ENCODE results near the gene CTIF. TPM values are rescaled to one million over a fixed set of nuclear protein-coding genes. Genes with fewer than 3 reads are reported as not detected.

The CTIF gene
- total RNA-seq, 4 donors from 2014 or later: 14.1 to 78.2 (median 18.4) TPM

DNA sequence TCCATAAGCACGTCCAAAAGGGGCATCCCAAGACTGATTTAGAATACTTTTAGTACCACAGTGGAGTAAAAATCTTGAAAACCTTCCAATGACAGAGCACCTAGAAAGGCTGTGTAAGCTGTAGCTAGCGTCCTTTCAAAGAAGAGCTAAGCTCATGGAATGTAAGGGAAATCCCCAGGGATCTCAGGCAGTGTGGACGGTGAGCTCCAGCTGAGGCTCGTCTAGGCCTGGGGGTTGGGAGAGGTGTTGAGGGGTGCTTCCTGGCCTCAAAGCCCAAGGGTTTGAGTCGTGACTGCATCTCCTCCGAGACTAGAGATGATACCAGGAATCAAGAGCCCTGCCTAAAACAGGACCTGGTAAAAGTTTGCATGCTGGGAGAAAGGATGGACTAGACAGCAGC, 7.6 kb downstream of the CTIF start:
- H3K4me3 ChIP-seq: no peak overlapping the region
- peaks cover 6 to 43% (median 26%) of the 10 kb centered on the region in 4 donors for H3K4me1 ChIP-seq
- in situ Hi-C loops (cut with MboI; ENCODE audit: low pct_ligation_motif_present in 1 of 4, low pct_unique_long_range_greater_than_20kb in 1 of 4, low sequenced_read_pairs in 3 of 4): no loop called here
- no peaks in the 10 kb centered on the region for H3K9me3 ChIP-seq
- no peaks in the 10 kb centered on the region for H3K27me3 ChIP-seq
- H3K27ac ChIP-seq: peak overlapping the region; percentile 46 to 83 (median 70)
- DNase-seq: no peak
- TF ChIP-seq POLR2AphosphoS5 (IDR thresholded peaks at IDR 0.05) (no peak), EP300 (IDR thresholded peaks at IDR 0.05; ENCODE audit: low read depth) (no peak), CTCF (IDR thresholded peaks at IDR 0.05) (no peak), POLR2A (IDR thresholded peaks at IDR 0.05) (no peak)
- WGBS, 2 donors (ENCODE audit: low coverage in 1 of 2): 76 to 100% methylated on average over 1 to 6 of the region's 6 CpGs
- no peaks in the 10 kb centered on the region for H3K36me3 ChIP-seq
- intact Hi-C loops (cut with DNase I; ENCODE audit: low total_unique reads): no loop called here

GRCh38 chr18:48547531-48547981, 8.7 kb downstream of the CTIF start:
- no peak for TF ChIP-seq POLR2A (IDR thresholded peaks at IDR 0.05)
- no peak for TF ChIP-seq POLR2AphosphoS5 (IDR thresholded peaks at IDR 0.05)
- TF ChIP-seq CTCF (IDR thresholded peaks at IDR 0.05): no peak
- no peak for TF ChIP-seq EP300 (IDR thresholded peaks at IDR 0.05; ENCODE audit: low read depth)
- Histone ChIP-seq H3K36me3 (no peaks in the 10 kb centered on the region), H3K4me1 (peaks cover 2 to 36% (median 24%) of the 10 kb centered on the region in 4 donors), H3K27me3 (no peaks in the 10 kb centered on the region), H3K27ac (peak overlapping the region; percentile 46 to 83 (median 70)), H3K4me3 (no peak overlapping the region), H3K9me3 (no peaks in the 10 kb centered on the region)
- in situ Hi-C loops (cut with MboI; ENCODE audit: low pct_ligation_motif_present in 1 of 4, low pct_unique_long_range_greater_than_20kb in 1 of 4, low sequenced_read_pairs in 3 of 4) (no loop called here), intact Hi-C loops (cut with DNase I; ENCODE audit: low total_unique reads) (no loop called here)
- DNase-seq: no peak
- 80% methylated on average over 9 of the region's 9 CpGs; no CpG with 5 or more reads in 1 of the 2 donors for WGBS, 2 donors (ENCODE audit: low coverage in 1 of 2)

GRCh38 chr18:48548011-48548771, 9.4 kb downstream of the CTIF start:
- in situ Hi-C loops (cut with MboI; ENCODE audit: low pct_ligation_motif_present in 1 of 4, low pct_unique_long_range_greater_than_20kb in 1 of 4, low sequenced_read_pairs in 3 of 4) (no loop called here), intact Hi-C loops (cut with DNase I; ENCODE audit: low total_unique reads) (no loop called here)
- H3K27ac ChIP-seq: peak overlapping the region; percentile 46 to 83 (median 70)
- H3K36me3 ChIP-seq: no peaks in the 10 kb centered on the region
- H3K4me3 ChIP-seq: no peak overlapping the region
- peaks cover 2 to 36% (median 24%) of the 10 kb centered on the region in 4 donors for H3K4me1 ChIP-seq
- WGBS, 2 donors (ENCODE audit: low coverage in 1 of 2): 32 to 79% methylated on average over 5 to 8 of the region's 8 CpGs
- no peaks in the 10 kb centered on the region for H3K27me3 ChIP-seq
- DNase-seq: no peak
- peak in 1 of 3 donors; percentile 41 for TF ChIP-seq POLR2AphosphoS5 (IDR thresholded peaks at IDR 0.05)
- TF ChIP-seq POLR2A (IDR thresholded peaks at IDR 0.05): no peak
- no peak for TF ChIP-seq EP300 (IDR thresholded peaks at IDR 0.05; ENCODE audit: low read depth)
- TF ChIP-seq CTCF (IDR thresholded peaks at IDR 0.05): no peak
- no peaks in the 10 kb centered on the region for H3K9me3 ChIP-seq

- Histone ChIP-seq H3K27ac (peak overlapping the region in 3 of 4 donors; percentile 68 to 83 (median 73)), H3K4me1 (peaks cover 2 to 36% (median 24%) of the 10 kb centered on the region in 4 donors), H3K4me3 (no peak overlapping the region), H3K27me3 (no peaks in the 10 kb centered on the region), H3K36me3 (no peaks in the 10 kb centered on the region), H3K9me3 (no peaks in the 10 kb centered on the region)
- intact Hi-C loops (cut with DNase I; ENCODE audit: low total_unique reads) (no loop called here), in situ Hi-C loops (cut with MboI; ENCODE audit: low pct_ligation_motif_present in 1 of 4, low pct_unique_long_range_greater_than_20kb in 1 of 4, low sequenced_read_pairs in 3 of 4) (no loop called here)
- DNase-seq: no peak
- no peak for TF ChIP-seq POLR2AphosphoS5 (IDR thresholded peaks at IDR 0.05)
- 79 to 100% methylated on average over 2 to 4 of the region's 4 CpGs for WGBS, 2 donors (ENCODE audit: low coverage in 1 of 2)
These were observed 10.1 kb downstream of the CTIF start for GRCh38 chr18:48548921-48549320.

Measured in transverse colon (tissue), 4 donors.